Frontal cortex (tissue), 4 donors: Measurements from ENCODE around the gene TFE3. TPM values are rescaled to one million over a fixed set of nuclear protein-coding genes. Genes with fewer than 3 reads are reported as not detected.
"Not testable (repeated sequence)": the region's sequence is repeated elsewhere in the genome, so short reads cannot be mapped to it uniquely, and the experiment has no call there.

ENCODE experiments used
- DNase-seq, 2 donors: peaks; one replicate each; pipeline ENCODE4 v3.0.0; 2012; ENCODE audit warnings: low spot score in 2 of 2
- FAIRE-seq: peaks from 2 replicates; lab custom pipeline; 2012; peaks lifted over from hg19 to GRCh38; lab: Jason Lieb, UNC
- small RNA-seq: library from RNA; depleted of rRNA; stranded (forward); fragments of <200 nt; gene quantifications from one replicate; pipeline ENCODE3, GENCODE V24; 2014
- total RNA-seq: library from RNA; depleted of rRNA; stranded (reverse); fragments of >200 nt; gene quantifications from one replicate; pipeline ENCODE4 v1.2.3, GENCODE V29; 2014
- donor health status: control.
- donor health status: control.
- donor health status: control.

TFE3 gene
- total RNA-seq, 1 donor from 2014 or later: 8.6 TPM

DNA sequence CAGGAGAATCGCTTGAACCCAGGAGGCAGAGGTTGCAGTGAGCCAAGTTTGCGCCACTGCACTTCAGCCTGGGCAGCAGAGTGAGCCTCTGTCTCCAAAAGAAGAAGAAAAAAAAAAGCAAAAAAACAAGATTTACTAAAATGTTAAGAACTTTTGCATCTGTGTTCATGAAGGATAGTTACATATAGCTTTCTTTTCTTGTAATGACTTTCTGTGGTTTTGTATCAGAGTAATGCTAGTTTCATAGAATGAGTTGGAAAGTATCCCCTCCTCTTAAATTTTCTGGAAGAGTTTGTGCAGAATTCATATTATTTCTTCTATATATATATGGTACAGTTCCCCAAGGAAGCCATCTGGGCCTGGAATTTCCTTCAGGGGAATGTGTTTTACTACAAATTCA, 24.1 kb downstream of the TFE3 start:
- DNase-seq (no peak), FAIRE-seq (no peak)

GRCh38 chrX:49003696-49004095, 39.5 kb downstream of the TFE3 start:
- DNase-seq (no peak), FAIRE-seq (no peak)

GRCh38 chrX:49002091-49002935, 40.8 kb downstream of the TFE3 start, which contains the start of gene GRIPAP1:
TSS of gene GRIPAP1 (minus strand) at chrX:49002264. CDS start at chrX:49002229, 35 bp downstream.
- peak; percentile 55 to 64 for DNase-seq
- FAIRE-seq: no peak

DNA sequence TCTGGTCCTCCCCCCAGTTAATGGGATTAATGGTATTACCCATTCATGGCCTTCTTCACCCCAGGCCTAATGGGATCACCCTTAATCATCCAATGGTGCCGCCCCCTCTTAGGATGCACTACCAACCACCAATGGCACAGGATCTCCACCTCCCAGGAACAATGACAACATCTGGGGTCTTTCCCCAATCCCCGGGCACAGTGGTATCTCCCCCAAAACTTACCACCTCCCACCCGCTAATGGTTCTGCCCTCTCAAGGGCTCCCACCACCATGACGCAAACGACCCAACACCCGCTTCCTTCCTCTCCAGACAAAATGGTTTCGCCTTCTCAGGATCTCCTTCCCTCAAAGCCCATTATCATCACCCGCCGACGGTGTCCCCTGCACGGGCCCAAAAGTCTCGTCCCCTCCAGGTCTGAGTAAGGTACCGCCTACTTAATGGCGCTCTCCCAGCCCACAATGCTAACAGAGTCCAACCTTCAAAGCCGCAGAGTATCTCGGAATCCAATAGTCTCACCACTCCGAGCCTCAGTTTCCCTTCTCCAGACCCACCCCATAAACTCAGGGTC, 41.6 kb downstream of the TFE3 start:
- FAIRE-seq (no peak), DNase-seq (peak in 1 of 2 donors; percentile 36)

- FAIRE-seq (no peak), DNase-seq (no peak)
Observed at GRCh38 chrX:49000636-49001035, 42.5 kb downstream of the TFE3 start.

GRCh38 chrX:48999030-48999429, 44.1 kb downstream of the TFE3 start:
- FAIRE-seq: no peak
- no peak for DNase-seq

DNA sequence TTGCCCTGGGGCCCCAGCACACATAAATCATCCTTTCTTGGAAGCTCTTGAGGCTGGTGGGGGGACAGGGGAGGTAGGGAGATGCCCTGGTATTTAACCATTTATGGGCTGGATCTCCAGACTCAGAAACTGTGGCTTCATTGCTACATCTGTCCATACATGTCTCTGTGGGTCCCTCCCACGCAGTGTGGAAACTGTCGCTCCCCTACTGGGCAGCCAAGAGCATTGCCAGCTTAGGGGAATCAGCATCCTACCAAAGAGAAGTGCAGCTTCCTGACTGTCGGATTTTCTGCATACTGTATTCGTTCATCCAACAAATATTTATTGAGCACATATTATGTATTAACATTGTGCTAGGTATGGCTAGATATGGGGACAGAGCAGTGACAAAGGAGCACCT, 44.8 kb downstream of the TFE3 start:
- FAIRE-seq (no peak), DNase-seq (no peak)

- DNase-seq (no peak), FAIRE-seq (no peak)
Observed at GRCh38 chrX:48997865-48998264, 45.3 kb downstream of the TFE3 start.

GRCh38 chrX:48997455-48997854, 45.7 kb downstream of the TFE3 start:
- no peak for FAIRE-seq

DNA sequence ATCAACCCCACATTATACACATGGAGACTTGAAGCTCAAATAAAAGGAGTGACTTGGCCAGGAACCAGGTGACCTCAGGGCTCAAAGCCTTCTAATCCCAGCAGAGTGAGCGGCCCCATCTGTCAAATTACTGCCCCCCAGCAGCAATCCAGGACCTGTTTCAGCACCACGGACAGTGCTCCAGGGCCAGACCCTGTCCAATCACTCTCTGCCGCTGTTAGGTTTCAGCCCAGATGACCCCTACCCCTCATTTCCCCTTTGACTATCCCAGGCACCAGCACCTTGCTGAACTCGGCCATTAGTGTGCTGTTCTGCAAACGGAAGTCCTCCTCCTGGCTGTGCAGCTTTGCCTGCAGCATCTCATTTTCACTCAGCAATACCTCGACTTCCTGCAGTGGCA, 46.2 kb downstream of the TFE3 start:
- no peak for FAIRE-seq
- no peak for DNase-seq

More at GRCh38 chrX:48997455-48997854, 45.7 kb downstream of the TFE3 start:
- no peak for DNase-seq

GRCh38 chrX:48992341-48992740, 50.8 kb downstream of the TFE3 start:
- no peak for FAIRE-seq
- DNase-seq: no peak

DNA sequence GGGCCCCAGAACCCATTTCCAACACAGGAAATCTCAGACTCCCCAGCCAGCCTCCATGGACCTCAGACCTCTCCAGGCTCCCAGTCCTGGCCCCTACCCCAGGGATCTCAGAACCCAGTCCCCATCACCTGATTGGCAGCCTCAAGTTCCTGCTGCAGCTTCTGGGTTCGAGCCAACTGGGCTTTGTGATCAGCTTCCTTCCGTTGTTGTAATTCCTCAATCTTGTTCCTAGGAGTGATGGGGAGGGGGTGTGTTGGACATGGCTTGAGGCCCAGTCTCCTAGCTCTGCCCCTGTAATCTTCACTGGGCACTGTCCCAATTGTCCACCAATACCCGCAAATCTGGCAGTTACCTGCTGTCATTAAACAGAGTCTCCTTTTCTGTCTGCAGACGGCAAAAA, 53.7 kb downstream of the TFE3 start:
- DNase-seq: no peak
- no peak for FAIRE-seq

GRCh38 chrX:48983896-48984295, 59.3 kb downstream of the TFE3 start:
- FAIRE-seq: no peak
- DNase-seq: no peak

- no peak for DNase-seq
- FAIRE-seq: no peak
Observed at GRCh38 chrX:48983081-48983480, 60.1 kb downstream of the TFE3 start.

DNA sequence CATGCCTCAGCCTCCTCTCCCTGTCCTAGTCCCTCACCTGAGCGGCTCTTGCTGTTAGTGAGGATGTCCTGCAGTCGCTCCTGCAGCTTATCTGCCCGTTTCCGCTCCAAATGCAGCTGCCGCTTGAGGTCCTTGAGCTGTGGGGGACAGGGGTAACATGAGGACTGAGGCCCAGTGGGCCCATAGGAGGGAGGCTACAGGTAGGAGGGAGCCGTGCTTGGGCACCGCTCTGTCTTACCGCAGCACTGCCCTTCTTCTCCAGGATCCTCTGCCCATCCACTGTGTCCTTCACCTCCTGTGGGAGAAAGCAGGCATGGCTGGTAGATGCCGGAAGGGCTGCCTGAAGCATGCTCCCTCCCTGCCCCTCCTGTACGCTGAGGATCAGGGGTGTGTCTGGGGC, 62.0 kb downstream of the TFE3 start:
- no peak for DNase-seq
- FAIRE-seq: no peak

DNA sequence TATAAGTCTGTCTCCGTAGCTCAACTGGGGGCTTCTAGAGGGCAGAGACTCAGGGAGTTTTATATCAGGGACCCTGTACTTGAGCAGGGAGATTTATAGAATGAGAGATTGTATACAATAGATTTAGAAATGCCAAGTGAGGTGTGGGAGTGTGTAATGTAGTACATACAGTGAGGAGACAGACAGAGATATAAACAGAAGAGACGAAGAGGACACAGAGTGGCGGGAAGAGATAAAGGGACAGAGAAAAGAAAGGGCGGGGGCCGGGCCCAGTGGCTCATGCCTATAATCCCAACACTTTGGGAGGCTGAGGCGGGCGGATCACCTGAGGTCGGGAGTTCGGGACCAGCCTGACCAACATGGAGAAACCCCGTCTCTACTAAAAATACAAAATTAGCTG, 62.8 kb downstream of the TFE3 start:
- not testable (repeated sequence) for FAIRE-seq, DNase-seq

Small RNAs within 50 kb of the gene (small RNA-seq; reads per million reads assigned to genes)
- not detected for gene RNU4-52P

Other genes with a start within 250 kb of the TFE3 start
- gene HDAC6, start 241.3 kb downstream of the TFE3 start, total RNA-seq: 77.9 TPM
- not detected for gene ERAS, start 216.8 kb downstream of the TFE3 start, total RNA-seq
- gene PCSK1N, start 207.7 kb downstream of the TFE3 start, total RNA-seq: 53.8 TPM
- gene TIMM17B, start 145.6 kb downstream of the TFE3 start, total RNA-seq: 33.8 TPM
- gene PQBP1, start 145.4 kb downstream of the TFE3 start, total RNA-seq: 39.5 TPM
- 9.8 TPM for gene SLC35A2, start 131.7 kb downstream of the TFE3 start, total RNA-seq
- gene PIM2, start 124.3 kb downstream of the TFE3 start, total RNA-seq: 14.3 TPM
- gene OTUD5, start 85.8 kb downstream of the TFE3 start, total RNA-seq: 17.1 TPM
- 0.41 TPM for gene KCND1, start 71.5 kb downstream of the TFE3 start, total RNA-seq
- gene GRIPAP1, start 41.1 kb downstream of the TFE3 start, total RNA-seq: 35.1 TPM
- 1.6 TPM for gene CCDC120, start 15.6 kb upstream of the TFE3 start, total RNA-seq
- gene PRAF2, start 30.6 kb upstream of the TFE3 start, total RNA-seq: 6.1 TPM
- 24.5 TPM for gene WDR45, start 36.5 kb upstream of the TFE3 start, total RNA-seq
- gene GPKOW, start 80.4 kb upstream of the TFE3 start, total RNA-seq: 16.3 TPM
- gene MAGIX, start 119.4 kb upstream of the TFE3 start, total RNA-seq: 2.4 TPM
- 0.82 TPM for gene PLP2, start 128.5 kb upstream of the TFE3 start, total RNA-seq
- under 0.01 TPM for gene PRICKLE3, start 143.0 kb upstream of the TFE3 start, total RNA-seq
- gene SYP, start 156.8 kb upstream of the TFE3 start, total RNA-seq: 151 TPM
- under 0.01 TPM for gene CACNA1F, start 190.0 kb upstream of the TFE3 start, total RNA-seq
- gene CCDC22, start 192.1 kb upstream of the TFE3 start, total RNA-seq: 3.7 TPM
- not detected for gene FOXP3, start 221.4 kb upstream of the TFE3 start, total RNA-seq
- 17.1 TPM for gene PPP1R3F, start 226.4 kb upstream of the TFE3 start, total RNA-seq